Neural progenitor cell (in vitro differentiated cells): ENCODE measurements around the gene DOK5. TPM values are rescaled to one million over a fixed set of nuclear protein-coding genes. Genes with fewer than 3 reads are reported as not detected.

Experiments used
- DNase-seq: peaks from one replicate; pipeline ENCODE4 v3.0.0-alpha.2; 2016; ENCODE audit warnings: low spot score
- H2AFZ ChIP-seq: fragments of 200-600 bp; sonication (generic); replicated peaks from 2 replicates; pipeline ENCODE4 v1.6.1; 2016; ENCODE audit warnings: antibody characterized with exemption
- H3F3A ChIP-seq: fragments of 200-600 bp; sonication (generic); 2 replicates; pipeline ENCODE4 v1.6.1; 2016; ENCODE audit warnings: antibody characterized with exemption, low read depth
- H3K27ac ChIP-seq: fragments of 200-600 bp; sonication (generic); 2 replicates; pipeline ENCODE4 v1.5.1; 2016; ENCODE audit warnings: mild to moderate bottlenecking
- H3K27me3 ChIP-seq: fragments of 200-600 bp; sonication (generic); 2 replicates; pipeline ENCODE4 v1.6.1; 2016; ENCODE audit warnings: mild to moderate bottlenecking, moderate library complexity
- H3K36me3 ChIP-seq: fragments of 200-600 bp; sonication (generic); 2 replicates; pipeline ENCODE4 v1.5.1; 2016
- H3K4me1 ChIP-seq: fragments of 200-600 bp; sonication (generic); 2 replicates; pipeline ENCODE4 v1.6.1; 2016; ENCODE audit warnings: mixed run types
- H3K4me2 ChIP-seq: fragments of 200-600 bp; sonication (generic); 2 replicates; pipeline ENCODE4 v1.6.1; 2016
- H3K4me3 ChIP-seq: fragments of 200-600 bp; sonication (generic); 2 replicates; pipeline ENCODE4 v1.5.1; 2016
- H3K79me2 ChIP-seq: fragments of 200-600 bp; sonication (generic); 2 replicates; pipeline ENCODE4 v1.6.1; 2016; ENCODE audit warnings: low read depth
- H3K9ac ChIP-seq: fragments of 200-600 bp; sonication (generic); 2 replicates; pipeline ENCODE4 v1.6.1; 2016
- H3K9me3 ChIP-seq: fragments of 200-600 bp; sonication (generic); 2 replicates; pipeline ENCODE4 v1.5.1; 2016; ENCODE audit warnings: low read depth
- H4K20me1 ChIP-seq: fragments of 200-600 bp; sonication (generic); 2 replicates; pipeline ENCODE4 v1.6.1; 2016; ENCODE audit warnings: low read depth
- H3K27ac Mint-ChIP-seq: 3 replicates; pipeline ENCODE4 v1.8.0; 2021; ENCODE audit warnings: mixed read lengths
- H3K27me3 Mint-ChIP-seq: 2 replicates; pipeline ENCODE4 v1.8.0; 2022; ENCODE audit warnings: low read depth, mild to moderate bottlenecking, inconsistent platforms, moderate library complexity, mixed read lengths; ENCODE audit not compliant: insufficient read depth
- H3K36me3 Mint-ChIP-seq: 3 replicates; pipeline ENCODE4 v1.8.0; 2021; ENCODE audit warnings: mixed read lengths
- H3K4me1 Mint-ChIP-seq: 3 replicates; pipeline ENCODE4 v1.8.0; 2021; ENCODE audit warnings: mixed read lengths
- H3K4me3 Mint-ChIP-seq: 3 replicates; pipeline ENCODE4 v1.8.0; 2021; ENCODE audit warnings: mild to moderate bottlenecking, moderate library complexity, mixed read lengths
- H3K9me3 Mint-ChIP-seq: 3 replicates; pipeline ENCODE4 v1.8.0; 2020; ENCODE audit warnings: mixed read lengths
- CTCF ChIP-seq: fragments of 200-600 bp; sonication (generic); IDR thresholded peaks from 2 replicates; pipeline ENCODE4 v1.5.1; 2017; ENCODE audit warnings: antibody characterized with exemption, mild to moderate bottlenecking
- EZH2 ChIP-seq: fragments of 200-600 bp; sonication (generic); IDR thresholded peaks from 2 replicates; pipeline ENCODE4 v1.6.1; 2017; ENCODE audit warnings: antibody characterized with exemption, mild to moderate bottlenecking, moderate library complexity
- EZH2phosphoT487 ChIP-seq: fragments of 200-600 bp; sonication (generic); IDR thresholded peaks from 2 replicates; pipeline ENCODE4 v1.6.1; 2017; ENCODE audit warnings: antibody characterized with exemption
- total RNA-seq: library from RNA; depleted of rRNA; stranded (reverse); fragments of >200 nt; gene quantifications from 2 replicates; pipeline ENCODE4 v1.2.3, GENCODE V29; 2015; ENCODE audit warnings: low replicate concordance

Gene DOK5
- total RNA-seq, 1 donor from 2014 or later: 3.1 TPM

- H3K36me3 ChIP-seq: no peaks in the 10 kb centered on the region
- Mint-ChIP-seq H3K4me1 (peaks cover 4% of the 10 kb centered on the region), H3K27ac (no peak overlapping the region), H3K27me3 (peaks cover 2% of the 10 kb centered on the region), H3K36me3 (peaks cover 8% of the 10 kb centered on the region), H3K4me3 (no peak overlapping the region), H3K9me3 (no peaks in the 10 kb centered on the region)
- H4K20me1 ChIP-seq: no peaks in the 10 kb centered on the region
- H3F3A ChIP-seq: no peaks in the 10 kb centered on the region
- no peak overlapping the region for H3K27ac ChIP-seq
- H3K27me3 ChIP-seq: no peaks in the 10 kb centered on the region
- no peaks in the 10 kb centered on the region for H3K4me1 ChIP-seq
- TF ChIP-seq CTCF (no peak), EZH2 (no peak), EZH2phosphoT487 (no peak)
- DNase-seq: no peak
- H3K4me2 ChIP-seq: no peak overlapping the region
- no peak overlapping the region for H2AFZ ChIP-seq
- H3K9ac ChIP-seq: no peak overlapping the region
- H3K9me3 ChIP-seq: no peaks in the 10 kb centered on the region
- no peak overlapping the region for H3K4me3 ChIP-seq
- H3K79me2 ChIP-seq: no peaks in the 10 kb centered on the region
These were observed 168.4 kb downstream of the DOK5 start for GRCh38 chr20:54643761-54644160.

GRCh38 chr20:54645445-54646155 is 170.2 kb downstream of the DOK5 start:
- Histone ChIP-seq H3K4me2 (no peak overlapping the region), H3K27me3 (no peaks in the 10 kb centered on the region), H3K36me3 (no peaks in the 10 kb centered on the region), H3K79me2 (no peaks in the 10 kb centered on the region), H3F3A (no peaks in the 10 kb centered on the region), H3K27ac (no peak overlapping the region), H3K4me1 (peaks cover 5% of the 10 kb centered on the region), H3K9ac (no peak overlapping the region), H3K9me3 (no peaks in the 10 kb centered on the region), H3K4me3 (no peak overlapping the region), H4K20me1 (no peaks in the 10 kb centered on the region), H2AFZ (no peak overlapping the region)
- Mint-ChIP-seq H3K4me1 (peaks cover 16% of the 10 kb centered on the region), H3K27ac (no peak overlapping the region), H3K4me3 (no peak overlapping the region), H3K27me3 (peaks cover 2% of the 10 kb centered on the region), H3K36me3 (peaks cover 6% of the 10 kb centered on the region), H3K9me3 (no peaks in the 10 kb centered on the region)
- TF ChIP-seq CTCF: no peak
- TF ChIP-seq EZH2: no peak
- no peak for TF ChIP-seq EZH2phosphoT487
- DNase-seq: no peak

GRCh38 chr20:54646156-54646517 is 170.7 kb downstream of the DOK5 start:
- Histone ChIP-seq H4K20me1 (no peaks in the 10 kb centered on the region), H3K27me3 (no peaks in the 10 kb centered on the region), H3K9me3 (no peaks in the 10 kb centered on the region), H3K4me2 (no peak overlapping the region), H3K9ac (no peak overlapping the region), H2AFZ (no peak overlapping the region), H3K36me3 (no peaks in the 10 kb centered on the region), H3K27ac (no peak overlapping the region), H3K4me1 (peaks cover 5% of the 10 kb centered on the region), H3K4me3 (no peak overlapping the region), H3K79me2 (no peaks in the 10 kb centered on the region), H3F3A (no peaks in the 10 kb centered on the region)
- H3K4me1 Mint-ChIP-seq: peaks cover 21% of the 10 kb centered on the region
- no peaks in the 10 kb centered on the region for H3K9me3 Mint-ChIP-seq
- TF ChIP-seq EZH2 (no peak), EZH2phosphoT487 (no peak), CTCF (no peak)
- no peak overlapping the region for H3K27ac Mint-ChIP-seq
- DNase-seq: no peak
- peaks cover 2% of the 10 kb centered on the region for H3K27me3 Mint-ChIP-seq
- no peak overlapping the region for H3K4me3 Mint-ChIP-seq
- H3K36me3 Mint-ChIP-seq: peaks cover 9% of the 10 kb centered on the region
